ENCODE results near the gene EVL. TPM values are rescaled to one million over a fixed set of nuclear protein-coding genes. Genes with fewer than 3 reads are reported as not detected.

EVL gene
- total and polyA plus RNA-seq, 2 of the 8 experiments (the other 6 are each of a cell fraction or from before 2014, with no cell fraction given) = 30.7 to 64.6 TPM

DNA sequence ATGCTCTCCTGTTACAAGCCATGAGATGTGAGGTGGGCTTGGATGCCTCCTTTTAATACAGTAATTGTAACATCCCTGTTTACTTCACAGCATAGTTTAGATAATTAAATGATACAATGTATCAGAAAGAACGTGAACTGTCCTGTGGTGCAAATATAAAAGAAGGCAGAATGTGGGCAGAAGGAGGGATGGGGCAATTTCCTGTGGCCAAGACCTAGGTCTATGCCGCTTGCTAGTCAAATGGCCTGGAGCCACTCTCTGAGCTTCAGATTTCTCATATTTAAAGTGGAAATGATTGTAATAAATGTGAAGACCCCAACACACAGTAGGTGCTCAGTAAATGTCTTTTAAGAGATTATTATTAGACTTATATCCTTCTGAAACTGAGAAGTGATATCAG is 24.0 kb upstream of the EVL start (continued):
- TF ChIP-seq KDM1A (IDR thresholded peaks at IDR 0.05; ENCODE audit: borderline replicate concordance, low read length) = no peak
- TF ChIP-seq, protein P1, sequence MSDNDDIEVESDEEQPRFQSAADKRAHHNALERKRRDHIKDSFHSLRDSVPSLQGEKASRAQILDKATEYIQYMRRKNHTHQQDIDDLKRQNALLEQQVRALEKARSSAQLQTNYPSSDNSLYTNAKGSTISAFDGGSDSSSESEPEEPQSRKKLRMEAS (IDR thresholded peaks at IDR 0.05) = no peak
- no peak for TF ChIP-seq CEBPB (IDR thresholded peaks at IDR 0.05; ENCODE audit: low read depth, low read length)

All from H1 (cell line).